ENCODE results near the gene ITPR1.

ITPR1 gene

GRCh38 chr3:4806535-4807108, 313.5 kb downstream of the ITPR1 start:
- no peak for DNase-seq (ENCODE audit: insufficient read length, low spot score)
- TF ChIP-seq CTCF (IDR thresholded peaks at IDR 0.05; ENCODE audit: insufficient read depth, missing control alignments) = no peak
- no peak for FAIRE-seq

DNA sequence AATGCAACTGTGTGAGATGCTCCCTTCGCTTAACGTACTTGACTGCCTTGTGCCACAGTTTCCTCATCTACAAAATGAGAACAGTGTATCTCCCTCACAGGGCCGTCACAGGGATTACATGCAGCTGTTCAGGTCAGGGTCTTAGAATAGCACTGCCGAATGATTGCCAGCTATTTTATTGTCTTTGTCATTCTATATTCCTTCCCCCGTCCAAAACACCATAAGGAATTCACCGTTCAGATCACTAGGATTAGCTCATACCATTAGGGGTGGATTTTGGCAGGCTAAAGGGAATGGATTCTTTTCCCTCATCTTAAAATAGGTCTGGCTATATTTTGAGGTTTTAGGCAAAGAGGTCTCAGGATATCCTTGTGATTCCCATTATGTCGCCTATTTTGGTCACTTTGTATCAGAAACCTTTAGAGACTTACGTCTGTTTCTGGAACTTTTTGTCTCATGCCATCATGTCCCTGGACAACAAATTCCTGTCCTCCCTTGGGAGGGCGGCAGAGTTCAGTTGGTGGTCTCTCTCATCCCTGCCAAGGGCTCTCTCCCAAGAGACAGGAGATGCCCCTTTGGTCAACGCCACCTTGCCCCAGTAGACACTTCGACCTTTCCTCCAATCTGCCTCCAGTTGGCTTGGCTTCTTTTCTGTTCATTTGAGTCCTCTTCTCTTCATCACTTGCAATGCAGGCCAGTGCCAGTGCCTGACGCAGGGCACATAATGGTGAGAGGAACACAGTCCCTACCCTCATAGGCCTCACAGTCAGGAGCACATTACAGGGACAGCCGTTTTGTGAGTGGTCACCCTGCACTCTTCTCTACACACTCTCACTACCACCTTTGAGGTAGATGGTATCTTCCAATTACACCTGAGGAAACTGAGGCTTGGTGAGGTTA, 314.5 kb downstream of the ITPR1 start:
- no peak for TF ChIP-seq CTCF (IDR thresholded peaks at IDR 0.05; ENCODE audit: insufficient read depth, missing control alignments)
- DNase-seq (ENCODE audit: insufficient read length, low spot score) (no peak), FAIRE-seq (no peak)

GRCh38 chr3:4808637-4809036, 315.5 kb downstream of the ITPR1 start:
- no peak for TF ChIP-seq CTCF (IDR thresholded peaks at IDR 0.05; ENCODE audit: insufficient read depth, missing control alignments)
- FAIRE-seq = no peak
- DNase-seq (ENCODE audit: insufficient read length, low spot score) = no peak

- DNase-seq (ENCODE audit: insufficient read length, low spot score) (no peak), FAIRE-seq (no peak)
- TF ChIP-seq CTCF (IDR thresholded peaks at IDR 0.05; ENCODE audit: insufficient read depth, missing control alignments) = no peak
Measured at GRCh38 chr3:4809922-4810321, 316.8 kb downstream of the ITPR1 start.

- TF ChIP-seq CTCF (IDR thresholded peaks at IDR 0.05; ENCODE audit: insufficient read depth, missing control alignments) = no peak
- DNase-seq (ENCODE audit: insufficient read length, low spot score) (no peak), FAIRE-seq (no peak)
Measured at GRCh38 chr3:4812591-4812990, 319.4 kb downstream of the ITPR1 start.

DNA sequence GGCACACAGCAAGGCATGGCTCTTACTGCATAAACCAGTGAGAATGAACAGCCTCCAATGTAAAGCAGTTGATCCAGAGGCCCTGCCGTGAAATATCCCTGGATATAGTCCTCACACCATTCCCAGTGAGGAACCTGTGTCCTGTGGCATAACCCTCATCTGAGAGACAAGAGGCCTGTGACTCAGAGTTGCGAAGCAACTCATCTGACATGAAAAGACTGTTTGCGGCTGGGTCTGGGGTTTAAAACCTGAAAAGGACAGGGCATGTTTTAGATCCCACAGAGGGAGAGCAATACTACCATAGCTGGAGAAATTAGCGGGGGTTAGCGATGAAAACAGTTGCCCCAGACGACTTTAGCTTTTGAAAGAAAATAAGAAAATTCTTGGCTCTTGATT, 320.8 kb downstream of the ITPR1 start:
- FAIRE-seq = no peak
- DNase-seq (ENCODE audit: insufficient read length, low spot score) = no peak
- no peak for TF ChIP-seq CTCF (IDR thresholded peaks at IDR 0.05; ENCODE audit: insufficient read depth, missing control alignments)

Measured in D721Med (cell line).